Activated T-cell treated with anti-CD3 and anti-CD28 coated beads, Interleukin-2, amount 50 U/mL, for 72 hours (primary cell): ENCODE data around the gene NAP1L5. TPM values are rescaled to one million over a fixed set of nuclear protein-coding genes. Genes with fewer than 3 reads are reported as not detected.

ENCODE experiments used
- ATAC-seq, 2 donors: fragments of 150-1000 bp; cut with Tn5 transposase; replicated peaks in 1 of 2; 2 replicates each; pipeline ENCODE4 v1.10.0; 2021; ENCODE audit warnings: moderate library complexity in 2 of 2, mild to moderate bottlenecking in 1 of 2
- DNase-seq, 2 donors: peaks; one replicate each; pipeline ENCODE4 v3.0.0; 2021 to 2022; ENCODE audit warnings: mixed read lengths in 1 of 2
- H3K27ac Mint-ChIP-seq: one replicate; pipeline ENCODE4 v1.8.0; 2022; ENCODE audit warnings: mild to moderate bottlenecking, moderate library complexity, mixed read lengths
- H3K27me3 Mint-ChIP-seq: one replicate; pipeline ENCODE4 v1.8.0; 2022; ENCODE audit warnings: low read depth, mixed read lengths
- H3K36me3 Mint-ChIP-seq, 2 donors: one replicate each; pipeline ENCODE4 v1.8.0; 2022; ENCODE audit warnings: mixed read lengths in 2 of 2, mild to moderate bottlenecking in 1 of 2; ENCODE audit not compliant: insufficient read depth in 2 of 2
- H3K4me1 Mint-ChIP-seq: one replicate; pipeline ENCODE4 v1.8.0; 2022; ENCODE audit warnings: low read depth, mixed read lengths
- H3K4me3 Mint-ChIP-seq, 2 donors: one replicate each; pipeline ENCODE4 v1.8.0; 2022; ENCODE audit warnings: mild to moderate bottlenecking in 2 of 2, mixed read lengths in 2 of 2, moderate library complexity in 2 of 2
- H3K9me3 Mint-ChIP-seq, 2 donors: one replicate each; pipeline ENCODE4 v1.8.0; 2022; ENCODE audit warnings: mixed read lengths in 2 of 2
- total RNA-seq, 2 donors: library from RNA; stranded (reverse); gene quantifications; one replicate each; pipeline ENCODE4 v1.2.3, GENCODE V29; 2022

The NAP1L5 gene
- total RNA-seq, 2 donors from 2014 or later: 5.0 to 5.9 TPM

- Mint-ChIP-seq H3K4me3 (no peak overlapping the region), H3K27me3 (no peaks in the 10 kb centered on the region), H3K4me1 (peaks cover 12% of the 10 kb centered on the region), H3K9me3 (no peaks in the 10 kb centered on the region), H3K36me3 (peaks cover 0 to 3% of the 10 kb centered on the region in 2 donors), H3K27ac (no peak overlapping the region)
- DNase-seq: no peak
- peak; percentile 66 to 71 for ATAC-seq
Observed at GRCh38 chr4:88674565-88674964, 23.1 kb downstream of the NAP1L5 start.

- ATAC-seq (no peak), DNase-seq (no peak)
- H3K27ac Mint-ChIP-seq: no peak overlapping the region
- H3K27me3 Mint-ChIP-seq: no peaks in the 10 kb centered on the region
- H3K4me3 Mint-ChIP-seq: no peak overlapping the region
- H3K4me1 Mint-ChIP-seq: peaks cover 12% of the 10 kb centered on the region
- no peaks in the 10 kb centered on the region for H3K9me3 Mint-ChIP-seq
- H3K36me3 Mint-ChIP-seq: peaks cover 0 to 3% of the 10 kb centered on the region in 2 donors
Observed at GRCh38 chr4:88673886-88674285, 23.7 kb downstream of the NAP1L5 start.

GRCh38 chr4:88672987-88673386 is 24.6 kb downstream of the NAP1L5 start:
- peaks cover 12% of the 10 kb centered on the region for H3K4me1 Mint-ChIP-seq
- DNase-seq: peak; percentile 22 to 32

DNA sequence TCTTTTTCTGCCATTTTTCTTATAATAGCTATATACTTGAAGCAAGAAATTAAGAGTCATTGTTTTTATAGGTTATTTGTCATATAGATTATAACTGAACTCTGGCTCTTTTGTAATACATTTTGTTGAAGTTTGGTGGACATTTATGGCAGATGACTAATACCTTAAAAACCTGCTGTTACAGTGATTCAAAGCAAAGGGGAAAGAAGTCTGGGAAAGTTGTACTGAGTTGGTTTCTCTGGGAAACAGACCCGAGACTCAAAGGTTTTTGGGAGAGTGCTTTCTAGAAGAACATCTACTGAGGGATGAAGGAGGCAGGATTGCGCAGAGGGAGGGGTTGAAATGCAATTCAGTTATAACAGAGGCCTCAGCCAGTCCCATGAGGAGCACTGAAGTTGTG is 35.9 kb downstream of the NAP1L5 start:
- H3K27ac Mint-ChIP-seq: no peak overlapping the region

More at GRCh38 chr4:88672987-88673386, 24.6 kb downstream of the NAP1L5 start:
- H3K4me3 Mint-ChIP-seq: no peak overlapping the region
- peak; percentile 54 to 60 for ATAC-seq
- no peaks in the 10 kb centered on the region for H3K27me3 Mint-ChIP-seq
- H3K9me3 Mint-ChIP-seq: no peaks in the 10 kb centered on the region
- H3K36me3 Mint-ChIP-seq: peaks cover 0 to 3% of the 10 kb centered on the region in 2 donors
- H3K27ac Mint-ChIP-seq: no peak overlapping the region

DNA sequence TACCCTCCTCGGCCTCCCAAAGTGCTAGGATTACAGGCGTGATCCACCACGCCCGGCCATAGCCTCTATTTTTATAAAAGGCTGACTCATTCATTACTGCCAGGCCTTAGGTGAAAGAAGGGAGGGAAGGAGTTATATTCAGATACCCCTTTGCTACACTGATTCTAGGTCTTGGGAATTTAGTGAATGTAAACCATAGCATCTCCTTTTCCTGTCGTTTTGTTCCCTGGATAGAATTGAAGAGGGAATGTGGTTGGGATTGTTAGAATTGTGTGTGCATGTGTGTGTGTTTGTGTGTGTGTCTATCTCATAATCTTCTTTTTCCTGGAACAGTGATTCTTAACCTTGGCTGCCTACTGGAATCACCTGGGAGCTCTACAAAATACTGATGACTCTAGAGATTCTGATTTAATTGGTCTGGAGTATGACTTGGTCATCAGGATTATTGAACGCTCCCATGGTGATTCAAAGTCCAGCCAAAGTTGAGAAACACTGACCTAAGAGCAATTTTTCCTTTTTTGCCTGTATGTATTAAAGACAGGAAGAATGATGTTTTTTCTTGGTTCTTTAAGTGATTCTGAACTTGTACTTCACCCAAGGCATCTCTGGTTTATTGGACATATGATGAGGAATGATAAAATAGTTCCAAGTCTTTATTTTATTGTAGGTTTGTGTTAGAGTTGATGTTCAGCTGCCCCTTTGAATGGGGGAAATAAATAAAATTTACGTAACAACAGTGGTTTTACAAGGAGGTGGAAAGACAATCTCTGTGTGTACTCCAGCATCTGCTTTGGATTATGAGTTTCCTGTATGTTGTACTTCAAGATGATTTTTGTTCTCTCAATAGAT is 37.0 kb downstream of the NAP1L5 start:
- H3K36me3 Mint-ChIP-seq: peaks cover 0 to 4% of the 10 kb centered on the region in 2 donors
- ATAC-seq: no peak
- no peak overlapping the region for H3K4me3 Mint-ChIP-seq
- DNase-seq: no peak
- H3K4me1 Mint-ChIP-seq: peaks cover 4% of the 10 kb centered on the region
- H3K9me3 Mint-ChIP-seq: no peaks in the 10 kb centered on the region
- no peaks in the 10 kb centered on the region for H3K27me3 Mint-ChIP-seq
- no peak overlapping the region for H3K27ac Mint-ChIP-seq

More for the DNA sequence above, 35.9 kb downstream of the NAP1L5 start:
- no peaks in the 10 kb centered on the region for H3K27me3 Mint-ChIP-seq
- no peak for DNase-seq
- H3K9me3 Mint-ChIP-seq: no peaks in the 10 kb centered on the region
- no peak overlapping the region for H3K4me3 Mint-ChIP-seq
- no peak for ATAC-seq
- H3K36me3 Mint-ChIP-seq: no peaks in the 10 kb centered on the region
- H3K4me1 Mint-ChIP-seq: peaks cover 4% of the 10 kb centered on the region

- H3K4me3 Mint-ChIP-seq: no peak overlapping the region
- no peaks in the 10 kb centered on the region for H3K27me3 Mint-ChIP-seq
Observed at GRCh38 chr4:88659890-88660208, 37.8 kb downstream of the NAP1L5 start.

GRCh38 chr4:88659055-88659889 is 38.4 kb downstream of the NAP1L5 start:
- peaks cover 0 to 6% of the 10 kb centered on the region in 2 donors for H3K36me3 Mint-ChIP-seq
- ATAC-seq: peak; percentile 64 to 73
- peak; percentile 25 to 26 for DNase-seq
- H3K27me3 Mint-ChIP-seq: no peaks in the 10 kb centered on the region
- no peaks in the 10 kb centered on the region for H3K9me3 Mint-ChIP-seq
- H3K27ac Mint-ChIP-seq: peak overlapping the region; percentile 59
- no peak overlapping the region for H3K4me3 Mint-ChIP-seq
- peaks cover 4% of the 10 kb centered on the region for H3K4me1 Mint-ChIP-seq

More at GRCh38 chr4:88659890-88660208, 37.8 kb downstream of the NAP1L5 start:
- peak overlapping the region; percentile 20 for H3K27ac Mint-ChIP-seq
- DNase-seq (no peak), ATAC-seq (no peak)
- no peaks in the 10 kb centered on the region for H3K9me3 Mint-ChIP-seq
- H3K4me1 Mint-ChIP-seq: peaks cover 4% of the 10 kb centered on the region
- H3K36me3 Mint-ChIP-seq: peaks cover 0 to 6% of the 10 kb centered on the region in 2 donors

DNA sequence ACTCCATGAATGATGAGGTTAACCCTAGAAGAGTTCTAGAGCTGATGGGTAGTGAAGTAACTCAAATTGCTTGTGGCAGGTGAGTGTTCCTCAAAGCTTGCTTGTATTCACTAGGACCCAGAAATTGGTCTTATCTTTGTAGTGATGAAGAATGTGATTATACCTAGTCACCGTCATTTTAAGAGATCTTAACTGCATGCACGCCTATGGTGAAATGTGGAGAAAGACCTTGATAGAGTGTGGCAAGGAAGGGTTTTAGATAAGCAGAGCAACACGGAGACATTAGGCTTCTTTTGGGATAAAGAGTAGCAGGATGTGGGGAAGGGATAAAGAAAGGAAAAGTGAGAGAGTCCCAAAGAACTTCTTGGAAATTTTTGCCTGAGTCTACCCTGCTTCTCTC is 42.4 kb downstream of the NAP1L5 start:
- no peak for DNase-seq
- Mint-ChIP-seq H3K27me3 (no peaks in the 10 kb centered on the region), H3K36me3 (peaks cover 0 to 6% of the 10 kb centered on the region in 2 donors), H3K27ac (no peak overlapping the region), H3K4me3 (no peak overlapping the region), H3K9me3 (no peaks in the 10 kb centered on the region), H3K4me1 (peaks cover 16% of the 10 kb centered on the region)
- no peak for ATAC-seq

GRCh38 chr4:88653371-88653946 is 44.2 kb downstream of the NAP1L5 start:
- H3K36me3 Mint-ChIP-seq: peaks cover 0 to 6% of the 10 kb centered on the region in 2 donors
- H3K4me1 Mint-ChIP-seq: peaks cover 19% of the 10 kb centered on the region
- no peak overlapping the region for H3K4me3 Mint-ChIP-seq
- ATAC-seq (no peak), DNase-seq (no peak)
- no peak overlapping the region for H3K27ac Mint-ChIP-seq
- no peaks in the 10 kb centered on the region for H3K9me3 Mint-ChIP-seq
- no peaks in the 10 kb centered on the region for H3K27me3 Mint-ChIP-seq

GRCh38 chr4:88649716-88650115 is 47.9 kb downstream of the NAP1L5 start:
- H3K36me3 Mint-ChIP-seq: no peaks in the 10 kb centered on the region
- H3K27ac Mint-ChIP-seq: no peak overlapping the region
- ATAC-seq (no peak), DNase-seq (no peak)
- peaks cover 35% of the 10 kb centered on the region for H3K4me1 Mint-ChIP-seq
- H3K9me3 Mint-ChIP-seq: no peaks in the 10 kb centered on the region
- no peak overlapping the region for H3K4me3 Mint-ChIP-seq
- no peaks in the 10 kb centered on the region for H3K27me3 Mint-ChIP-seq

- Mint-ChIP-seq H3K27ac (no peak overlapping the region), H3K27me3 (no peaks in the 10 kb centered on the region), H3K9me3 (peaks cover 0 to 2% of the 10 kb centered on the region in 2 donors), H3K4me1 (peaks cover 24% of the 10 kb centered on the region), H3K4me3 (no peak overlapping the region), H3K36me3 (no peaks in the 10 kb centered on the region)
- no peak for DNase-seq
- no peak for ATAC-seq
Observed at GRCh38 chr4:88646528-88647280, 50.9 kb downstream of the NAP1L5 start.

DNA sequence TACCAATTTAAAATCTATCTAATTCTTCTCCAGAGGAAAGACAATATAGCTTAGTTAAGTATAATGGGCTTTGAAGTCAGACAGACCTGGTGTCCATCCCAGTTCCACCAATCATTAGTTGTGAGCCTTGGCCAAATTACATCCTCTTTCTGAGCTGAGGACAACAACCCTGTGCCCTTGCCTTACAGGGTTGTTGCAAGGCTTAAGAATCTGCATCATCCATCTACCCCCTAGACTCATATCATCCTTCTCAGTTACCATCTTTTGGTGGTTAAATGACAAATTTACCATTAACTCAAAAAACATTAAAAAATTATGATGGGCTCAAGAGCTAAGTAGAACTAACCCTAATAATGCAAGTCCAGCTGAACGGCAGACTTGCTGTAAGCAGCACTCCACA is 51.6 kb downstream of the NAP1L5 start:
- Mint-ChIP-seq H3K4me3 (no peak overlapping the region), H3K27me3 (no peaks in the 10 kb centered on the region), H3K9me3 (peaks cover 0 to 2% of the 10 kb centered on the region in 2 donors), H3K4me1 (peaks cover 24% of the 10 kb centered on the region), H3K27ac (no peak overlapping the region), H3K36me3 (no peaks in the 10 kb centered on the region)
- peak; percentile 32 to 61 for ATAC-seq
- no peak for DNase-seq
